Mammary epithelial cell (primary cell): Measurements from ENCODE around the gene ESPNL.

Experiments
- EZH2 ChIP-seq: IDR thresholded peaks from 2 replicates; pipeline ENCODE4 v1.6.1; 2012; ENCODE audit warnings: low read length, inconsistent platforms, borderline replicate concordance
- TF ChIP-seq, protein P1 (sequence below), 2 donors: IDR thresholded peaks in 1 of 2; conservative IDR thresholded peaks in 1 of 2; 2 replicates each; pipeline ENCODE4 v1.5.1; 2011 to 2012; ENCODE audit warnings: inconsistent platforms in 2 of 2, low read length in 2 of 2, mild to moderate bottlenecking in 2 of 2, control low read depth in 1 of 2, low read depth in 1 of 2; ENCODE audit not compliant: insufficient read depth in 1 of 2; ENCODE audit errors: extremely low read depth in 1 of 2

- TF ChIP-seq, protein P1, sequence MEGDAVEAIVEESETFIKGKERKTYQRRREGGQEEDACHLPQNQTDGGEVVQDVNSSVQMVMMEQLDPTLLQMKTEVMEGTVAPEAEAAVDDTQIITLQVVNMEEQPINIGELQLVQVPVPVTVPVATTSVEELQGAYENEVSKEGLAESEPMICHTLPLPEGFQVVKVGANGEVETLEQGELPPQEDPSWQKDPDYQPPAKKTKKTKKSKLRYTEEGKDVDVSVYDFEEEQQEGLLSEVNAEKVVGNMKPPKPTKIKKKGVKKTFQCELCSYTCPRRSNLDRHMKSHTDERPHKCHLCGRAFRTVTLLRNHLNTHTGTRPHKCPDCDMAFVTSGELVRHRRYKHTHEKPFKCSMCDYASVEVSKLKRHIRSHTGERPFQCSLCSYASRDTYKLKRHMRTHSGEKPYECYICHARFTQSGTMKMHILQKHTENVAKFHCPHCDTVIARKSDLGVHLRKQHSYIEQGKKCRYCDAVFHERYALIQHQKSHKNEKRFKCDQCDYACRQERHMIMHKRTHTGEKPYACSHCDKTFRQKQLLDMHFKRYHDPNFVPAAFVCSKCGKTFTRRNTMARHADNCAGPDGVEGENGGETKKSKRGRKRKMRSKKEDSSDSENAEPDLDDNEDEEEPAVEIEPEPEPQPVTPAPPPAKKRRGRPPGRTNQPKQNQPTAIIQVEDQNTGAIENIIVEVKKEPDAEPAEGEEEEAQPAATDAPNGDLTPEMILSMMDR (conservative IDR thresholded peaks at IDR 0.05 in 1 of 2, IDR thresholded peaks at IDR 0.05 in 1 of 2; ENCODE audit: extremely low read depth in 1 of 2, insufficient read depth in 1 of 2, low read depth in 1 of 2, low read length in 2 of 2) = no peak
- no peak for TF ChIP-seq EZH2
Measured at GRCh38 chr2:238170386-238171071, 70.4 kb downstream of the ESPNL start.
